ENCODE data around the gene B4GALNT4.

Gene B4GALNT4

GRCh38 chr11:357582-357981 is 11.7 kb upstream of the B4GALNT4 start:
- no peak for TF ChIP-seq CTCF (IDR thresholded peaks at IDR 0.05; ENCODE audit: borderline replicate concordance, control extremely low read depth, extremely low read depth, insufficient read depth, missing control alignments)
- in situ Hi-C loops (cut with MboI; ENCODE audit: low sequenced_read_pairs, unreplicated experiment), result no loop called here

GRCh38 chr11:358129-358800 is 11.0 kb upstream of the B4GALNT4 start:
- no peak for DNase-seq (ENCODE audit: low spot score)
- no peak for TF ChIP-seq CTCF (IDR thresholded peaks at IDR 0.05; ENCODE audit: borderline replicate concordance, control extremely low read depth, extremely low read depth, insufficient read depth, missing control alignments)
- in situ Hi-C loops (cut with MboI; ENCODE audit: low sequenced_read_pairs, unreplicated experiment), result no loop called here

More at GRCh38 chr11:357582-357981, 11.7 kb upstream of the B4GALNT4 start:
- no peak for DNase-seq (ENCODE audit: low spot score)

- no peak for DNase-seq (ENCODE audit: low spot score)
- no peak for TF ChIP-seq CTCF (IDR thresholded peaks at IDR 0.05; ENCODE audit: borderline replicate concordance, control extremely low read depth, extremely low read depth, insufficient read depth, missing control alignments)
Measured at GRCh38 chr11:359181-359714, 10.1 kb upstream of the B4GALNT4 start.

GRCh38 chr11:360326-361280 is 8.7 kb upstream of the B4GALNT4 start:
- in situ Hi-C loops (cut with MboI; ENCODE audit: low sequenced_read_pairs, unreplicated experiment), result loop anchor here (10.0 kb wide), 1 partner anchor 116 kb away; no protein-coding TSS in a partner anchor
- no peak for TF ChIP-seq CTCF (IDR thresholded peaks at IDR 0.05; ENCODE audit: borderline replicate concordance, control extremely low read depth, extremely low read depth, insufficient read depth, missing control alignments)
- DNase-seq (ENCODE audit: low spot score), result no peak

More at GRCh38 chr11:359181-359714, 10.1 kb upstream of the B4GALNT4 start:
- in situ Hi-C loops (cut with MboI; ENCODE audit: low sequenced_read_pairs, unreplicated experiment), result no loop called here

GRCh38 chr11:362642-363442 is 6.5 kb upstream of the B4GALNT4 start:
- TF ChIP-seq CTCF (IDR thresholded peaks at IDR 0.05; ENCODE audit: borderline replicate concordance, control extremely low read depth, extremely low read depth, insufficient read depth, missing control alignments), result no peak
- peak; percentile 20 for DNase-seq (ENCODE audit: low spot score)
- in situ Hi-C loops (cut with MboI; ENCODE audit: low sequenced_read_pairs, unreplicated experiment), result loop anchor here (10.0 kb wide), 1 partner anchor 118 kb away; no protein-coding TSS in a partner anchor

- in situ Hi-C loops (cut with MboI; ENCODE audit: low sequenced_read_pairs, unreplicated experiment), result loop anchor here (10.0 kb wide), 1 partner anchor 119 kb away; no protein-coding TSS in a partner anchor
- DNase-seq (ENCODE audit: low spot score), result peak; percentile 5
Measured at GRCh38 chr11:363443-363805, 5.9 kb upstream of the B4GALNT4 start.
